GM12872 (cell line): ENCODE measurements around the gene PTCHD4.

Experiments
- TF ChIP-seq, protein P1 (sequence below): IDR thresholded peaks from 3 replicates; pipeline ENCODE4 v1.5.1; 2011; ENCODE audit warnings: low read depth, mild to moderate bottlenecking, low read length, moderate library complexity; ENCODE audit not compliant: insufficient read depth

The PTCHD4 gene

DNA sequence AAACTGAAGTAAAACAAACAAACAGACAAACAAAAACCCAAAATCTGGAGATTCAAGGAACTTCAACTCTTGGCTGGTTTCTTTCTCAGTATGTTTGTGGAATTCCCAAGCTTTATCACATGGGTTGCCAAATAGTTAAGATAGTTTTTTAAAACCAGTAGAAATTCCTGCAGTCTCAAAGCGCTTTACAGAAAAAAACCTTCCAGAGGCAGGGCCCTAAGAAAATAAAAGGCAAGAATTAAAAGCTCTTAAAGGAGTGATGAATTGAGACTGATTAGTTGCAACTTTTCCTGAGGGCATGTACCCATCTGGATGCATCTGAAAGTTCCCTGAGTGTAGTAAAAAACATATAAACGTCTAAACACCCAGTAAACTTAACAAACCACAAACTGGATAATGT, 25.9 kb upstream of the PTCHD4 start:
- TF ChIP-seq, protein P1, sequence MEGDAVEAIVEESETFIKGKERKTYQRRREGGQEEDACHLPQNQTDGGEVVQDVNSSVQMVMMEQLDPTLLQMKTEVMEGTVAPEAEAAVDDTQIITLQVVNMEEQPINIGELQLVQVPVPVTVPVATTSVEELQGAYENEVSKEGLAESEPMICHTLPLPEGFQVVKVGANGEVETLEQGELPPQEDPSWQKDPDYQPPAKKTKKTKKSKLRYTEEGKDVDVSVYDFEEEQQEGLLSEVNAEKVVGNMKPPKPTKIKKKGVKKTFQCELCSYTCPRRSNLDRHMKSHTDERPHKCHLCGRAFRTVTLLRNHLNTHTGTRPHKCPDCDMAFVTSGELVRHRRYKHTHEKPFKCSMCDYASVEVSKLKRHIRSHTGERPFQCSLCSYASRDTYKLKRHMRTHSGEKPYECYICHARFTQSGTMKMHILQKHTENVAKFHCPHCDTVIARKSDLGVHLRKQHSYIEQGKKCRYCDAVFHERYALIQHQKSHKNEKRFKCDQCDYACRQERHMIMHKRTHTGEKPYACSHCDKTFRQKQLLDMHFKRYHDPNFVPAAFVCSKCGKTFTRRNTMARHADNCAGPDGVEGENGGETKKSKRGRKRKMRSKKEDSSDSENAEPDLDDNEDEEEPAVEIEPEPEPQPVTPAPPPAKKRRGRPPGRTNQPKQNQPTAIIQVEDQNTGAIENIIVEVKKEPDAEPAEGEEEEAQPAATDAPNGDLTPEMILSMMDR = no peak

DNA sequence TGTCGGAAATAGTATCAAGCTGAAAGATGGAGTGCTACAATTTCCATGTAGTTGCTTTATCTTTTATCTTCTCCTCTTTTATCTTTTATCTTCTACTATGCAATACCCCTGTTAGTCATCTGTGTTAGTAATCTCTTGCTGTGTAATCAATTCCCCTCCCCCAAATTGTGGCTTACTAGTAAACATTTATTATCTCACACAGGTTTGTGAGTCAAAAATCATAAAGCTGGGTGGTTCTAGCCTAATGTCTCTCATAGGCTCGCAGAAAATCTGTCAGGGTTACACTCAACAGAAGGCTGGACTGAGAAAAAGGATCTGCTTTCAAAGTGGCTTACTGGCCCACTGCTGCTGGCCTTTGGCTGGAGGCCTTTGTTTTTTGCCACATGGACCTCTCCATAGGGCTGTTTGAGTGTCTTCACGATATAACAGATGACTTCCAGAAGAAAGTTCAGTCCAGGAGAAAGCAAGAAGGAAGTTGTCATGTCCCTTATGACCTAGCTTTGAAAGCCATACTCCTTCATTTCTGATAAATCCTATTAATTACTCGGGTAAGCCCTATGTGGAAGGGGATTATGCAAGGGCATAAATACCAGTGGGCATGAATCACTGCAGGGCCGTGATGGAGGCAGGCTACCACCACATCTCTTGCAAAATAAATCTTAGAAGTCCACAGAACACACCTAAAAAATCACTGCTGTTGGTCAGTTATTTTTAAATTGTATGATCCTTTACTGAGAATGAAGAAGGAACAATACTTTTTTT, 24.5 kb upstream of the PTCHD4 start:
- TF ChIP-seq, protein P1 = no peak

DNA sequence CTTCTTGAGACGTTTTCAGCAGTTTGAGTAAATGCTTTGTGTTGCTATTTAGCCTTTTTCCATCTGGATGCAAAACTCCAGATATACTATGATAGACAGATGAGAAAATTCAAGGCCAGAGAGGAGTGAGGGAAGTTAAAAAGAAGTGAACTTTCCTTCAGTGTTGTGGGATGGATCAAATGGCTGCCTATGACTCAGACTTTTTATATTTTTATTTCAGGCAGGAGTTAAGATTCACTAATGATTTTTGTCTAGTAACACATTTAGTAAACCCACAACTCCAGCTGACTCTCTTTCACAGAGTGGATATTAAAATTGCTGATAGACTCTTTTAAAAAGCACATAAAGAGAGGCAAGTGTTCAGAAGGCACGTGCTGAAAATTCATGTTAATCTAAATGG, 23.2 kb upstream of the PTCHD4 start:
- TF ChIP-seq, protein P1 = no peak

DNA sequence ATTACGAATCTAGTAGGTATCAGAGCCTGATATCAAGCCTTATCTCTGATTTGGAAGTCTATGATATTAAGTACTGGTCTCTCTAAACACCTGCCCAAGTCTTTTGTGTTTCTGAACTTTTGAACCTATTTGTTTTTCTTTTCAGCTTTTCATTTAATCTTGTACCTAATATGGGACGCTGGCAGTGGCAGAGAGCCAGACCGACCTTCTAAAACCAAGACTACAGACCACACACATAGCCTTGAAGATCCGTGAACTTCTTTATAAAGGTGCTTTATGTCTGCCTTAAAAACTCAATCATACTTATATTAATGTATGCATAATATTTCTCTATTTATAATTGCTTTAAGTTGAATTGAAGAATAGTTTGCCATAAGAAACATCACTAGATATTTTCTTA, 12.6 kb upstream of the PTCHD4 start:
- TF ChIP-seq, protein P1 = no peak

DNA sequence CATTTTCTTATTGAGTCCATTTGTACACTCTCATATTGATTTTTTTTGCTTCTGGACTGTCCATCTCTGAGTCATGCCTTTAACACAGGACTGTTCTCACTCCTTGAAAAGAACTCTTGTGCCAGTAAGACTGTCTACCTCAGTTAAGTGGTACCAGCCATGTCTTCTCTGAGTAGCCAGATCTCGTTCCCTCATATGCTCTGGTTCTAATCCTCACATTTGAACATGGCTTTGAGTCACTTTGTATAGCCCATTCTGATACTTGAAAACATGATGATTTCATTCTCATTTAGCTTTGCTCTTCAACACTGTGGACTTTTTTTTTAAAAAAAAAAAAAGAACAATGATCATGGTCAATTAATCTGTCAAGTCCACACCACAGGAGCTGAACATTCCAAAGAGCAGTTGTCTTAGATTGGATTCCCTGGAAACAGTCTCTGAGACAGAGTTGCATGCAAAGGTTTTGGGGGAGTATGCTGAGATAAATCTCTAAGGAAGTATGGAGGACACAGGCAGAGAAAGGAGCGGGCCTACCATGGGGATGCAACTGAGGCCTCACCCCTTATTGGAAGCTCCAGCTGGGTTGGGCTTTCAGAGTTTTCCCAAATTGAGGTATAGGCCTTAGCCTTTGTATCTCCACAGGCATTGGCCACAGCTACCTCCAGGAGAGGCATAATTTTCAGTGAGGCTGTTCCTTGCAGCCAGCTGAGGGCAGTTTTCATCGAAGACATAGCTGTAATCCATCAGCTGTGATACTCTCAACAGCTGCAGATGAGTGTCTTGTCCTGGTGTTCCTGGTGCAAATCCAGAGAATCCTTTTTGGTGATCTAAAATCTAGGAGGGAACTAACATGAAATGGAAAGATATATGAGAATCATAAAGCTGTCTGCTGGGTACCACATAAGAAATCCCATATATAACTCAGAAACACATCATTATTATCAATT, 6.0 kb upstream of the PTCHD4 start:
- TF ChIP-seq, protein P1 = no peak

DNA sequence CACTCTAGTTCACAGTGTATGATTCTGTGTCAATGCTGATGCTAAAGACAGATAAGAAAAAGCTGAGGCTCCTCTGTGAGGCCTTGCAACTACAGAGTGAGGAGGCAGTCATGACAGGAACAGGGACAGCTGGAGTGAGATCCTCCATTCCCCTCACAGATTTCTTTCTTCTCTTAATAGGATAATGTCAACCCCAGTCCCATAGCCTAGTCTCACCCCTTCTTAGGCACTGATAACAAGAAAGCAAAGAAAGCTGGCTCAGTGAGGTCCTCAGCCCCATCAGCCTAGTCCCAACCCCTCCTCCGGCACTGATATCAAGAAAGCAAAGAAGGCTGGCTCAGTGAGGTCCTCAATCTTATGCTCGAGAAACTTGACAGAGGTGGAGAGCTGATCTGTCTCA, 2.1 kb upstream of the PTCHD4 start:
- TF ChIP-seq, protein P1 = no peak

DNA sequence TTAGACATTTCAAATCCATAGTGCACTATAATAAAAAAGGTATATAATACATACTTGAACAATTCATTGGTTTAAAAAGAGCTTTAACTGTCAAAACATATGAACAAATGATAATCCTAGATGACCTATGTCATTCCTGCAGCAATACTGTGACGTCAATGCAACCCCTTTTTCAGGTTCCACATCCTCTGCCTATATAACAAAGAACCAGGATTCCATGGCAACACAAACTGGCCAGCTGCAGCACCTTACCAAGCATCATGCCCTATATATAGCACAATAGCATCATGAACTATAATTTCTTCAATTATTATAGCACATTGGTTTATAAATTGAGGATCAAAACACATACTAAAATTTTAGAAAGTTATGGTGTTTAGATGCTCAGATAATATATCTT, 578 bp upstream of the PTCHD4 start:
- TF ChIP-seq, protein P1 = no peak
